Ovary (tissue), 3 donors: Measurements from ENCODE around the gene KRCC1.

ENCODE experiments used
- EP300 ChIP-seq: sonication (generic); formaldehyde crosslinking; IDR thresholded peaks from one replicate; pipeline ENCODE4 v1.6.1; 2017; ENCODE audit warnings: antibody characterized with exemption
- POLR2A ChIP-seq: fragments of 450-650 bp; IDR thresholded peaks from one replicate; pipeline ENCODE4 v1.6.1; 2017; ENCODE audit warnings: antibody characterized with exemption, mild to moderate bottlenecking, moderate library complexity
- TF ChIP-seq, protein P1 (sequence below), 3 donors: fragments of 450-650 bp in 2 of 3; fragments of 200-600 bp in 1 of 3; IDR thresholded peaks; one replicate each; pipeline versions ENCODE4 v1.5.1 to v1.8.0; 2016 to 2022; ENCODE audit warnings: antibody characterized with exemption in 3 of 3, mild to moderate bottlenecking in 1 of 3
- donor health status: DM: no; HTN: no; CAD: no.

DNA sequence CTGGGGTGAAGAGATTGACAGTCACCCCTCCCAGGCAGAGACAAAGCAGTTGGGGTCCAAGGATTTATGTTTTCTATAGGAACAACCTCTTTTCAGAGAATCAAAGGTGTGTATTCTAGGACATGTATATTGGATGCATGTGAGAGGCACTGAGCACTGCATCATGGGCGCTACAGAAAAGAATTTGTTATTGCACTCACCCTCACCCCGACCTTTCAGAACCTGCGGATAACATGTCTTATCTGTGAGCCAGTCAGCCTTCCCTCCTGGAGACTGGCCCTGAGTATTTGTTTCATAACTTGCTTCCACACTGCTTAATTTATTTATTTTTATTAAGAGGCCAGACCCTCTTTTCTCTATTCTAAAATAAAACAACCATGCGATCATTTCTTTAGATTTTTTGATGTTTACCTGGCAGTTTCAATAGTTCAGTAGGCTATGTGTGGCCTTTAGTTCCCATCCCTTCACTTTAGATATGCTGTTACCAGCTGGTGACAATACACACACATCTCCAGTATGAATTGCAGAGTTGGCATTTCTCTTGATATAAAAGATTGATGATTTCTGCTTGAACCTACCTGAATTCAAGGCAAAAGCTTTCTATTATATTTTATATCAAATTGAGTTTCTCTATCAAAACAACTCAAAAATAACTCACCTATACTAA, 42.4 kb upstream of the KRCC1 start:
- TF ChIP-seq, protein P1, sequence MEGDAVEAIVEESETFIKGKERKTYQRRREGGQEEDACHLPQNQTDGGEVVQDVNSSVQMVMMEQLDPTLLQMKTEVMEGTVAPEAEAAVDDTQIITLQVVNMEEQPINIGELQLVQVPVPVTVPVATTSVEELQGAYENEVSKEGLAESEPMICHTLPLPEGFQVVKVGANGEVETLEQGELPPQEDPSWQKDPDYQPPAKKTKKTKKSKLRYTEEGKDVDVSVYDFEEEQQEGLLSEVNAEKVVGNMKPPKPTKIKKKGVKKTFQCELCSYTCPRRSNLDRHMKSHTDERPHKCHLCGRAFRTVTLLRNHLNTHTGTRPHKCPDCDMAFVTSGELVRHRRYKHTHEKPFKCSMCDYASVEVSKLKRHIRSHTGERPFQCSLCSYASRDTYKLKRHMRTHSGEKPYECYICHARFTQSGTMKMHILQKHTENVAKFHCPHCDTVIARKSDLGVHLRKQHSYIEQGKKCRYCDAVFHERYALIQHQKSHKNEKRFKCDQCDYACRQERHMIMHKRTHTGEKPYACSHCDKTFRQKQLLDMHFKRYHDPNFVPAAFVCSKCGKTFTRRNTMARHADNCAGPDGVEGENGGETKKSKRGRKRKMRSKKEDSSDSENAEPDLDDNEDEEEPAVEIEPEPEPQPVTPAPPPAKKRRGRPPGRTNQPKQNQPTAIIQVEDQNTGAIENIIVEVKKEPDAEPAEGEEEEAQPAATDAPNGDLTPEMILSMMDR (IDR thresholded peaks at IDR 0.05) = no peak
- TF ChIP-seq POLR2A (no peak), EP300 (no peak)
